Vagina (tissue), 2 donors: ENCODE data around the gene FRG2B.
"Not testable (repeated sequence)": the region's sequence is repeated elsewhere in the genome, so short reads cannot be mapped to it uniquely, and the experiment has no call there.

Experiments used
- CTCF ChIP-seq, 3 experiments: fragments of 450-650 bp in 2 of 3; fragments of 200-600 bp in 1 of 3; sonication (generic) in 1 of 3; IDR thresholded peaks; one replicate each; pipeline ENCODE4 v1.5.1; 2017 to 2019; ENCODE audit warnings: antibody characterized with exemption in 3 of 3, mild to moderate bottlenecking in 2 of 3, moderate library complexity in 2 of 3
- POLR2AphosphoS5 ChIP-seq, 2 donors: sonication (generic); formaldehyde crosslinking; IDR thresholded peaks; one replicate each; pipeline ENCODE4 v1.9.0; 2017; ENCODE audit warnings: antibody characterized with exemption in 2 of 2, mild to moderate bottlenecking in 2 of 2, low read depth in 1 of 2; ENCODE audit not compliant: insufficient read depth in 1 of 2

- TF ChIP-seq POLR2AphosphoS5 (IDR thresholded peaks at IDR 0.05; ENCODE audit: insufficient read depth in 1 of 2, low read depth in 1 of 2); CTCF (IDR thresholded peaks at IDR 0.05): not testable (repeated sequence)
Measured at GRCh38 chr10:133577037-133577436, 49.6 kb downstream of the FRG2B start.
